H1 (cell line): Measurements from ENCODE around the gene GSE1. TPM values are rescaled to one million over a fixed set of nuclear protein-coding genes. Genes with fewer than 3 reads are reported as not detected.

Experiments used
- ASH2L ChIP-seq: fragments of 200-600, 300-600 bp; sonication (generic); IDR thresholded peaks from one replicate; pipeline ENCODE4 v1.7.1; 2017; ENCODE audit warnings: low read length
- BRCA1 ChIP-seq: IDR thresholded peaks from 2 replicates; pipeline ENCODE4 v1.6.1; 2012; ENCODE audit warnings: low read depth, low read length, improper control_type of control experiment
- CBX8 ChIP-seq: fragments of 300-800, 300-1000 bp; sonication (generic); IDR thresholded peaks from 2 replicates; pipeline ENCODE4 v1.7.1; 2016; ENCODE audit warnings: low read depth, low read length, borderline replicate concordance
- CHD1 ChIP-seq: IDR thresholded peaks from 2 replicates; pipeline ENCODE4 v1.6.1; 2012; ENCODE audit warnings: low read depth, low read length, improper control_type of control experiment
- CHD7 ChIP-seq: fragments of 300-600 bp; sonication (generic); IDR thresholded peaks from 2 replicates; pipeline ENCODE4 v1.7.1; 2012; ENCODE audit warnings: low read length, moderate library complexity, mild to moderate bottlenecking, inconsistent platforms; ENCODE audit not compliant: insufficient replicate concordance
- GABPA ChIP-seq: IDR thresholded peaks from 2 replicates; pipeline ENCODE4 v1.6.1; 2011; ENCODE audit warnings: mild to moderate bottlenecking, low read length, moderate library complexity, borderline replicate concordance; ENCODE audit not compliant: insufficient read depth
- JUND ChIP-seq: IDR thresholded peaks from 2 replicates; pipeline ENCODE4 v1.6.1; 2011; ENCODE audit warnings: mild to moderate bottlenecking, improper control_type of control experiment, low read length
- NRF1 ChIP-seq: IDR thresholded peaks from 2 replicates; pipeline ENCODE4 v1.6.1; 2011; ENCODE audit warnings: mild to moderate bottlenecking, low read depth, low read length, improper control_type of control experiment
- PHF8 ChIP-seq: fragments of 200-600 bp; sonication (generic); conservative IDR thresholded peaks from 2 replicates; pipeline ENCODE4 v1.7.1; 2012; ENCODE audit warnings: low read depth, mild to moderate bottlenecking, inconsistent platforms, low read length, moderate library complexity
- POLR2A ChIP-seq, 2 experiments: IDR thresholded peaks; 1 replicate in 1 of 2; 2 replicates in 1 of 2; pipeline ENCODE4 v1.6.1; 2011; ENCODE audit warnings: low read depth in 2 of 2, low read length in 2 of 2, mild to moderate bottlenecking in 2 of 2; ENCODE audit errors: control extremely low read depth in 1 of 2
- RFX5 ChIP-seq: IDR thresholded peaks from 2 replicates; pipeline ENCODE4 v1.6.1; 2011; ENCODE audit warnings: low read depth, low read length, improper control_type of control experiment, borderline replicate concordance
- SIX5 ChIP-seq: IDR thresholded peaks from 2 replicates; pipeline ENCODE4 v1.6.1; 2011; ENCODE audit warnings: mild to moderate bottlenecking, low read depth, low read length
- SP4 ChIP-seq: IDR thresholded peaks from 2 replicates; pipeline ENCODE4 v1.6.1; 2012; ENCODE audit warnings: low read length, inconsistent platforms
- TBP ChIP-seq: IDR thresholded peaks from 2 replicates; pipeline ENCODE4 v1.6.1; 2011; ENCODE audit warnings: low read depth, low read length, improper control_type of control experiment
- polyA plus RNA-seq, 7 experiments: library from polyadenylated mRNA; depleted of rRNA in 3 of 7; stranded (reverse) in 5 of 7; unstranded in 2 of 7; fragments of >200 nt in 5 of 7; fragments of 200-250 nt in 2 of 7; gene quantifications; 1 replicate in 5 of 7; 2 replicates in 1 of 7; 4 replicates in 1 of 7; pipeline versions ENCODE4 v1.2.1 to v1.2.3, GENCODE V29; 2011 to 2013; ENCODE audit warnings: missing spikeins in 2 of 7, mixed read lengths in 2 of 7
- total RNA-seq: library from RNA; stranded (reverse); fragmentation: NEBNext Ultra II Directional; extraction: Animal tissue kit (Norgen Biotek cat#: 25700); gene quantifications from 2 replicates; pipeline ENCODE4 v1.2.1, GENCODE V29; 2021

GSE1 gene
- total and polyA plus RNA-seq, 2 of the 8 experiments (the other 6 are each of a cell fraction or from before 2014, with no cell fraction given), result 26.0 to 65.6 TPM

DNA sequence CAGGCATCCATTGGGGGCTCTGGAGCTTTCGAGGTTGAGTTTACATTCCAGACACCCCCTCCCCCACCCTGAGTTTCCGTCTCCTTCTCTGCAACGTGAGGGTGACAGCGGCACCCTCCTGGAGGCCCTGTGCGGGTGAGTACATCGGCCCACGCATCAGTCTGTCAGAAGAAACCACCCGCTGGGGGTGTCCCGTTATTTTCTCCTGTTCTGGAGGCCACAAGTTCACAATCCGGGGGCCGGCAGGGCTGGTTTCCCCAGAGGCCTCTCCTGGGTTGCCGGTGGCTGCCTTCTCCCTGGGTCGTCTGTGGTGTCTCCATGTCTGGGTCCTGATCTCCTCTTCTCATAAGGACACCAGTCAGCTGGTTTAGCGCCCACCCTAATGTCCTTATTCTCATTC is 35.7 kb downstream of the GSE1 start (continued):
- TF ChIP-seq CHD7 (no peak), SIX5 (no peak), POLR2A (IDR thresholded peaks at IDR 0.05; ENCODE audit: control extremely low read depth in 1 of 2, low read depth in 2 of 2, low read length in 2 of 2) (no peak), PHF8 (no peak), RFX5 (no peak), TBP (no peak), NRF1 (no peak), JUND (no peak), SP4 (no peak), GABPA (no peak), ASH2L (no peak), CHD1 (no peak), CBX8 (no peak), BRCA1 (no peak)
